SK-N-SH (cell line): ENCODE measurements around the gene GZMB.

Experiments
- CTCF ChIP-seq: fragments of 200-600 bp; sonication (generic); IDR thresholded peaks from 2 replicates; pipeline ENCODE4 v1.6.1; 2017; ENCODE audit warnings: antibody characterized with exemption, mild to moderate bottlenecking, moderate library complexity
- ELF1 ChIP-seq: IDR thresholded peaks from 2 replicates; pipeline ENCODE4 v1.4.0; 2012
- EP300 ChIP-seq, 2 experiments: IDR thresholded peaks; 2 replicates each; pipeline versions ENCODE4 v1.4.0 to v1.6.1; 2012; ENCODE audit warnings: borderline replicate concordance in 1 of 2, low read depth in 1 of 2, low read length in 1 of 2
- EZH2phosphoT487 ChIP-seq: fragments of 200-600 bp; sonication (generic); IDR thresholded peaks from 2 replicates; pipeline ENCODE4 v1.6.1; 2017; ENCODE audit warnings: low read depth, mixed run types, mild to moderate bottlenecking, antibody characterized with exemption, moderate library complexity, borderline replicate concordance
- FOSL2 ChIP-seq: IDR thresholded peaks from 2 replicates; pipeline ENCODE4 v1.4.0; 2012; ENCODE audit warnings: low read depth, mild to moderate bottlenecking, moderate library complexity, borderline replicate concordance
- IRF3 ChIP-seq: fragments of 150-350 bp; IDR thresholded peaks from 2 replicates; pipeline ENCODE4 v1.6.1; 2016; ENCODE audit warnings: mild to moderate bottlenecking, low read depth, low read length
- MAX ChIP-seq: IDR thresholded peaks from 2 replicates; pipeline ENCODE4 v1.4.0; 2012; ENCODE audit warnings: low read depth
- MXI1 ChIP-seq: IDR thresholded peaks from 2 replicates; pipeline ENCODE4 v1.6.1; 2012; ENCODE audit warnings: mild to moderate bottlenecking, low read depth, low read length, improper control_type of control experiment
- POLR2AphosphoS5 ChIP-seq: IDR thresholded peaks from 2 replicates; pipeline ENCODE4 v1.6.1; 2012; ENCODE audit warnings: low read depth, low read length
- RAD21 ChIP-seq: IDR thresholded peaks from 2 replicates; pipeline ENCODE4 v1.6.1; 2012; ENCODE audit warnings: mild to moderate bottlenecking, low read length
- REST ChIP-seq: IDR thresholded peaks from 2 replicates; pipeline ENCODE4 v1.6.1; 2012; ENCODE audit warnings: mild to moderate bottlenecking, low read depth, low read length, moderate library complexity
- RXRA ChIP-seq: IDR thresholded peaks from 2 replicates; pipeline ENCODE4 v1.4.0; 2012; ENCODE audit warnings: low read depth, mild to moderate bottlenecking, borderline replicate concordance
- TAF1 ChIP-seq: IDR thresholded peaks from 2 replicates; pipeline ENCODE4 v1.6.1; 2012; ENCODE audit warnings: low read depth, mild to moderate bottlenecking, low read length, moderate library complexity, borderline replicate concordance

GRCh38 chr14:24629521-24629920 is 4.5 kb downstream of the GZMB start:
- TF ChIP-seq MXI1 (no peak), REST (no peak), ELF1 (no peak), EP300 (IDR thresholded peaks at IDR 0.05; ENCODE audit: borderline replicate concordance in 1 of 2, low read depth in 1 of 2, low read length in 1 of 2) (no peak), IRF3 (no peak), CTCF (no peak), TAF1 (no peak), FOSL2 (no peak), RXRA (no peak), MAX (no peak), POLR2AphosphoS5 (no peak), RAD21 (no peak), EZH2phosphoT487 (no peak)
